ENCODE data around the gene ESRRB.

DNA sequence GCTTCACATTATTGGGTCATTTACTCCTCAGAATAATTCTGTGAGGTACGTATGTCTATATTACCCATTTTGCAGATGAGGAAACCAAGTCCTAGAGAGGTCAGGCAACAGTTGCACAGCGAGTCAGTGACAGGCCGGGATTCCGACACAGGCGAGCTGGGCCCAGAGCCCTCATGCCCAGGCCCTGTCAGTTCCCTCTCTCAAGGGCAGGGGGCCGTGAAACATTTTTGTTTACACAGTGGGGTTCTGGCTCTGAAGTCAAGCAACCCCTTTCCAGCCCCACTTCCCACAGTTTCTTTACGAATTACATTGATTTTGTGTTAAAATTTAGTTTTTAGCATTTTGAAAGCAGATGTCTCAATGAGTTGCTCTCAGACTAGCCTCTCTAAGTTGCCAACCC is 46.7 kb downstream of the ESRRB start:
- TF ChIP-seq, protein P1, sequence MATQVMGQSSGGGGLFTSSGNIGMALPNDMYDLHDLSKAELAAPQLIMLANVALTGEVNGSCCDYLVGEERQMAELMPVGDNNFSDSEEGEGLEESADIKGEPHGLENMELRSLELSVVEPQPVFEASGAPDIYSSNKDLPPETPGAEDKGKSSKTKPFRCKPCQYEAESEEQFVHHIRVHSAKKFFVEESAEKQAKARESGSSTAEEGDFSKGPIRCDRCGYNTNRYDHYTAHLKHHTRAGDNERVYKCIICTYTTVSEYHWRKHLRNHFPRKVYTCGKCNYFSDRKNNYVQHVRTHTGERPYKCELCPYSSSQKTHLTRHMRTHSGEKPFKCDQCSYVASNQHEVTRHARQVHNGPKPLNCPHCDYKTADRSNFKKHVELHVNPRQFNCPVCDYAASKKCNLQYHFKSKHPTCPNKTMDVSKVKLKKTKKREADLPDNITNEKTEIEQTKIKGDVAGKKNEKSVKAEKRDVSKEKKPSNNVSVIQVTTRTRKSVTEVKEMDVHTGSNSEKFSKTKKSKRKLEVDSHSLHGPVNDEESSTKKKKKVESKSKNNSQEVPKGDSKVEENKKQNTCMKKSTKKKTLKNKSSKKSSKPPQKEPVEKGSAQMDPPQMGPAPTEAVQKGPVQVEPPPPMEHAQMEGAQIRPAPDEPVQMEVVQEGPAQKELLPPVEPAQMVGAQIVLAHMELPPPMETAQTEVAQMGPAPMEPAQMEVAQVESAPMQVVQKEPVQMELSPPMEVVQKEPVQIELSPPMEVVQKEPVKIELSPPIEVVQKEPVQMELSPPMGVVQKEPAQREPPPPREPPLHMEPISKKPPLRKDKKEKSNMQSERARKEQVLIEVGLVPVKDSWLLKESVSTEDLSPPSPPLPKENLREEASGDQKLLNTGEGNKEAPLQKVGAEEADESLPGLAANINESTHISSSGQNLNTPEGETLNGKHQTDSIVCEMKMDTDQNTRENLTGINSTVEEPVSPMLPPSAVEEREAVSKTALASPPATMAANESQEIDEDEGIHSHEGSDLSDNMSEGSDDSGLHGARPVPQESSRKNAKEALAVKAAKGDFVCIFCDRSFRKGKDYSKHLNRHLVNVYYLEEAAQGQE (IDR thresholded peaks at IDR 0.05; ENCODE audit: insufficient read depth in 1 of 2, low read depth in 2 of 2, low read length in 2 of 2), result no peak
- TF ChIP-seq SIN3A (IDR thresholded peaks at IDR 0.05; ENCODE audit: borderline replicate concordance, insufficient read depth, low read length), result no peak
- no peak for TF ChIP-seq TAF1 (IDR thresholded peaks at IDR 0.05; ENCODE audit: borderline replicate concordance, insufficient read depth, low read length)
- TF ChIP-seq POLR2AphosphoS5 (IDR thresholded peaks at IDR 0.05; ENCODE audit: low read depth, low read length), result no peak
- no peak for TF ChIP-seq FOXP2 (optimal IDR thresholded peaks at IDR 0.05; ENCODE audit: borderline replicate concordance, extremely low read depth, extremely low read length, insufficient read depth)

Data from PFSK-1 (cell line).